HepG2 (cell line): Measurements from ENCODE around the gene UCKL1. TPM values are rescaled to one million over a fixed set of nuclear protein-coding genes. Genes with fewer than 3 reads are reported as not detected.

Source experiments
- MTA1 ChIP-seq: sonication (generic); formaldehyde crosslinking; IDR thresholded peaks from 2 replicates; pipeline ENCODE4 v1.4.0; 2020; ENCODE audit warnings: missing genetic modification reagents, mild to moderate bottlenecking, borderline replicate concordance
- MTF2 ChIP-seq: sonication (generic); formaldehyde crosslinking; IDR thresholded peaks from 2 replicates; pipeline ENCODE4 v1.5.0; 2020; ENCODE audit warnings: missing genetic modification reagents, borderline replicate concordance
- RNF2 ChIP-seq: fragments of 450-650 bp; conservative IDR thresholded peaks from 2 replicates; pipeline ENCODE4 v1.6.1; 2016; ENCODE audit warnings: low read depth
- ZNF556 ChIP-seq: sonication (generic); formaldehyde crosslinking; IDR thresholded peaks from 2 replicates; pipeline ENCODE4 v1.4.0; 2020; ENCODE audit warnings: mild to moderate bottlenecking, missing genetic modification reagents, borderline replicate concordance
- polyA plus RNA-seq, 8 experiments: library from polyadenylated mRNA; depleted of rRNA in 3 of 8; stranded (reverse) in 7 of 8; unstranded in 1 of 8; fragments of >200 nt; fragmentation: Illumina TruSeq in 4 of 8; extraction: Trizol in 4 of 8; gene quantifications; 2 replicates each; pipeline versions ENCODE4 v1.2.1 to v1.2.3, GENCODE V29; 2011 to 2016; ENCODE audit warnings: low read depth in 4 of 8, missing spikeins in 1 of 8, mixed read lengths in 1 of 8; ENCODE audit not compliant: insufficient read depth in 1 of 8
- total RNA-seq, 5 experiments: library from RNA; depleted of rRNA; stranded (reverse); fragments of >200 nt; fragmentation: Illumina TruSeq; extraction: Trizol; gene quantifications; 2 replicates each; pipeline ENCODE4 v1.2.3, GENCODE V29; 2016; ENCODE audit warnings: low read depth in 1 of 5
- TF ChIP-seq, protein P1 (sequence below): sonication (generic); formaldehyde crosslinking; conservative IDR thresholded peaks from 2 replicates; pipeline ENCODE4 v1.8.0; 2022; ENCODE audit warnings: missing genetic modification reagents
- TF ChIP-seq, protein P2 (sequence below): sonication (generic); formaldehyde crosslinking; IDR thresholded peaks from 2 replicates; pipeline ENCODE4 v1.5.1; 2020; ENCODE audit warnings: mild to moderate bottlenecking, missing genetic modification reagents, moderate library complexity
- TF ChIP-seq, protein P3 (sequence below): IDR thresholded peaks from 2 replicates; pipeline ENCODE4 v1.6.1; 2016; ENCODE audit warnings: missing compliant biosample characterization, missing genetic modification reagents, borderline replicate concordance
- TF ChIP-seq, protein P4 (sequence below): sonication (generic); formaldehyde crosslinking; IDR thresholded peaks from 2 replicates; pipeline ENCODE4 v1.8.0; 2022; ENCODE audit warnings: missing genetic modification reagents, mild to moderate bottlenecking, borderline replicate concordance

UCKL1 gene
- total and polyA plus RNA-seq, 2 of the 13 experiments (the other 11 are each of a cell fraction or from before 2014, with no cell fraction given): 50.2 to 126 TPM

DNA sequence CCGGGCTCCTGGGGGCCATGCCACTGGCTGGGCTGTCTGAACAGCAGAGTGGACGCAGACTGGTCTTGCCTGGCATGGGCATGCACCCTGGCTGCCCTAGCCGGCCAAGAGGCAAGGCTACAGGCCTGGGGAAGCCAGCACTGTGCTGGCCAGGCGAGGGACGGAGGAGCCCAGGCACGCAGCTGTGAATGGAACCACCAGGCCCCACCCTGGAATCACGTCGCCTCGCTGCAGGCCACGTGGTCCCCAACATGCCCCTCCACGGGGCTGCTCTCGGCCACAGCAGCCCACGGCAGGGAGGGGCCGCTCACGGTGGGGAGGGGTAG lies 4.0 kb downstream of the UCKL1 start (continued):
- TF ChIP-seq, protein P1, sequence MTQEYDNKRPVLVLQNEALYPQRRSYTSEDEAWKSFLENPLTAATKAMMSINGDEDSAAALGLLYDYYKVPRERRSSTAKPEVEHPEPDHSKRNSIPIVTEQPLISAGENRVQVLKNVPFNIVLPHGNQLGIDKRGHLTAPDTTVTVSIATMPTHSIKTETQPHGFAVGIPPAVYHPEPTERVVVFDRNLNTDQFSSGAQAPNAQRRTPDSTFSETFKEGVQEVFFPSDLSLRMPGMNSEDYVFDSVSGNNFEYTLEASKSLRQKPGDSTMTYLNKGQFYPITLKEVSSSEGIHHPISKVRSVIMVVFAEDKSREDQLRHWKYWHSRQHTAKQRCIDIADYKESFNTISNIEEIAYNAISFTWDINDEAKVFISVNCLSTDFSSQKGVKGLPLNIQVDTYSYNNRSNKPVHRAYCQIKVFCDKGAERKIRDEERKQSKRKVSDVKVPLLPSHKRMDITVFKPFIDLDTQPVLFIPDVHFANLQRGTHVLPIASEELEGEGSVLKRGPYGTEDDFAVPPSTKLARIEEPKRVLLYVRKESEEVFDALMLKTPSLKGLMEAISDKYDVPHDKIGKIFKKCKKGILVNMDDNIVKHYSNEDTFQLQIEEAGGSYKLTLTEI (CRISPR knock-in tag): no peak
- TF ChIP-seq, protein P2, sequence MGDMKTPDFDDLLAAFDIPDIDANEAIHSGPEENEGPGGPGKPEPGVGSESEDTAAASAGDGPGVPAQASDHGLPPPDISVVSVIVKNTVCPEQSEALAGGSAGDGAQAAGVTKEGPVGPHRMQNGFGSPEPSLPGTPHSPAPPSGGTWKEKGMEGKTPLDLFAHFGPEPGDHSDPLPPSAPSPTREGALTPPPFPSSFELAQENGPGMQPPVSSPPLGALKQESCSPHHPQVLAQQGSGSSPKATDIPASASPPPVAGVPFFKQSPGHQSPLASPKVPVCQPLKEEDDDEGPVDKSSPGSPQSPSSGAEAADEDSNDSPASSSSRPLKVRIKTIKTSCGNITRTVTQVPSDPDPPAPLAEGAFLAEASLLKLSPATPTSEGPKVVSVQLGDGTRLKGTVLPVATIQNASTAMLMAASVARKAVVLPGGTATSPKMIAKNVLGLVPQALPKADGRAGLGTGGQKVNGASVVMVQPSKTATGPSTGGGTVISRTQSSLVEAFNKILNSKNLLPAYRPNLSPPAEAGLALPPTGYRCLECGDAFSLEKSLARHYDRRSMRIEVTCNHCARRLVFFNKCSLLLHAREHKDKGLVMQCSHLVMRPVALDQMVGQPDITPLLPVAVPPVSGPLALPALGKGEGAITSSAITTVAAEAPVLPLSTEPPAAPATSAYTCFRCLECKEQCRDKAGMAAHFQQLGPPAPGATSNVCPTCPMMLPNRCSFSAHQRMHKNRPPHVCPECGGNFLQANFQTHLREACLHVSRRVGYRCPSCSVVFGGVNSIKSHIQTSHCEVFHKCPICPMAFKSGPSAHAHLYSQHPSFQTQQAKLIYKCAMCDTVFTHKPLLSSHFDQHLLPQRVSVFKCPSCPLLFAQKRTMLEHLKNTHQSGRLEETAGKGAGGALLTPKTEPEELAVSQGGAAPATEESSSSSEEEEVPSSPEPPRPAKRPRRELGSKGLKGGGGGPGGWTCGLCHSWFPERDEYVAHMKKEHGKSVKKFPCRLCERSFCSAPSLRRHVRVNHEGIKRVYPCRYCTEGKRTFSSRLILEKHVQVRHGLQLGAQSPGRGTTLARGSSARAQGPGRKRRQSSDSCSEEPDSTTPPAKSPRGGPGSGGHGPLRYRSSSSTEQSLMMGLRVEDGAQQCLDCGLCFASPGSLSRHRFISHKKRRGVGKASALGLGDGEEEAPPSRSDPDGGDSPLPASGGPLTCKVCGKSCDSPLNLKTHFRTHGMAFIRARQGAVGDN (CRISPR knock-in tag): 0 out of 2 replicates have a peak, but pooled peaks have one; percentile 25
- TF ChIP-seq MTA1: peak; percentile 64; the same call in 1 of the 2 replicates
- TF ChIP-seq MTF2 (CRISPR knock-in tag): no peak
- TF ChIP-seq, protein P3, sequence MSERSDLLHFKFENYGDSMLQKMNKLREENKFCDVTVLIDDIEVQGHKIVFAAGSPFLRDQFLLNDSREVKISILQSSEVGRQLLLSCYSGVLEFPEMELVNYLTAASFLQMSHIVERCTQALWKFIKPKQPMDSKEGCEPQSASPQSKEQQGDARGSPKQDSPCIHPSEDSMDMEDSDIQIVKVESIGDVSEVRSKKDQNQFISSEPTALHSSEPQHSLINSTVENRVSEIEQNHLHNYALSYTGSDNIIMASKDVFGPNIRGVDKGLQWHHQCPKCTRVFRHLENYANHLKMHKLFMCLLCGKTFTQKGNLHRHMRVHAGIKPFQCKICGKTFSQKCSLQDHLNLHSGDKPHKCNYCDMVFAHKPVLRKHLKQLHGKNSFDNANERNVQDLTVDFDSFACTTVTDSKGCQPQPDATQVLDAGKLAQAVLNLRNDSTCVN: no peak
- TF ChIP-seq RNF2: no peak
- TF ChIP-seq, protein P4, sequence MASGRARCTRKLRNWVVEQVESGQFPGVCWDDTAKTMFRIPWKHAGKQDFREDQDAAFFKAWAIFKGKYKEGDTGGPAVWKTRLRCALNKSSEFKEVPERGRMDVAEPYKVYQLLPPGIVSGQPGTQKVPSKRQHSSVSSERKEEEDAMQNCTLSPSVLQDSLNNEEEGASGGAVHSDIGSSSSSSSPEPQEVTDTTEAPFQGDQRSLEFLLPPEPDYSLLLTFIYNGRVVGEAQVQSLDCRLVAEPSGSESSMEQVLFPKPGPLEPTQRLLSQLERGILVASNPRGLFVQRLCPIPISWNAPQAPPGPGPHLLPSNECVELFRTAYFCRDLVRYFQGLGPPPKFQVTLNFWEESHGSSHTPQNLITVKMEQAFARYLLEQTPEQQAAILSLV: no peak
- TF ChIP-seq ZNF556 (CRISPR knock-in tag): no peak
